HepG2 (cell line): Measurements from ENCODE around the gene HEPHL1. TPM values are rescaled to one million over a fixed set of nuclear protein-coding genes. Genes with fewer than 3 reads are reported as not detected.

Source experiments
- ATAC-seq: fragments of 200-7000 bp; cut with Tn5 transposase; 3 replicates; pipeline ENCODE4 v1.9.1; 2020; ENCODE audit warnings: mild to moderate bottlenecking, moderate library complexity
- BruUV-seq: library from RNA; stranded (reverse); fragments of 400-500 nt; replicated peaks from 2 replicates; lab custom pipeline; 2021; lab: Mats Ljungman, UMichigan
- CTCF ChIA-PET: fragments of 300-600 bp; formaldehyde crosslinking; extraction: SDS; loops from one replicate; lab custom pipeline; 2021; ENCODE audit warnings: low total read pairs, inconsistent platforms, low intra/inter-chr PET ratio; lab: Yijun Ruan, JAX
- POLR2A ChIA-PET: fragments of 350-600 bp; sonication (Branson Sonifier 250); formaldehyde crosslinking; loops from one replicate; lab custom pipeline; 2020; ENCODE audit warnings: antibody characterized with exemption, inconsistent platforms; lab: Yijun Ruan, JAX
- DNase-seq: peaks from one replicate; pipeline ENCODE4 v3.0.0-alpha.2; 2015; ENCODE audit warnings: low spot score
- FAIRE-seq: peaks from 3 replicates; lab custom pipeline; 2011; peaks lifted over from hg19 to GRCh38; lab: Jason Lieb, UNC
- H2AFZ ChIP-seq: one replicate; pipeline ENCODE4 v1.6.1; 2011; ENCODE audit warnings: low read length, inconsistent platforms
- H3K27ac ChIP-seq: fragments of 300-600 bp; 3 replicates; pipeline ENCODE4 v1.8.0; 2011; ENCODE audit warnings: mixed run types, mild to moderate bottlenecking, mixed read lengths, low read length, inconsistent platforms; ENCODE audit not compliant: insufficient read depth; ENCODE audit errors: extremely low read length
- H3K27me3 ChIP-seq, 2 experiments: fragments of 200-600 bp in 1 of 2; 2 replicates in 1 of 2; 3 replicates in 1 of 2; pipeline versions ENCODE4 v1.6.0 to v1.8.0; 2011; ENCODE audit warnings: low read length in 2 of 2, mild to moderate bottlenecking in 2 of 2, moderate library complexity in 2 of 2, inconsistent platforms in 1 of 2; ENCODE audit not compliant: insufficient read depth in 2 of 2, control insufficient read depth in 1 of 2
- H3K36me3 ChIP-seq, 2 experiments: fragments of 200-600 bp in 1 of 2; replicated peaks in 1 of 2; 2 replicates in 1 of 2; 3 replicates in 1 of 2; pipeline versions ENCODE4 v1.5.1 to v1.8.0; 2011; ENCODE audit warnings: low read length in 2 of 2, inconsistent platforms in 1 of 2; ENCODE audit not compliant: insufficient read depth in 2 of 2, control insufficient read depth in 1 of 2
- H3K4me1 ChIP-seq: 2 replicates; pipeline ENCODE4 v1.5.1; 2012; ENCODE audit warnings: low read length, inconsistent platforms; ENCODE audit not compliant: insufficient read depth
- H3K4me2 ChIP-seq: 2 replicates; pipeline ENCODE4 v1.6.0; 2011; ENCODE audit warnings: low read depth, low read length, inconsistent platforms
- H3K4me3 ChIP-seq, 3 experiments: fragments of 200-600 bp in 1 of 3; sonication (generic), shearing (Covaris generic) in 1 of 3; replicated peaks in 1 of 3; 2 replicates each; pipeline ENCODE4 v1.5.1; 2011 to 2016; ENCODE audit warnings: low read length in 3 of 3, inconsistent platforms in 2 of 3, low read depth in 2 of 3, mild to moderate bottlenecking in 2 of 3, control low read depth in 1 of 3, mixed read lengths in 1 of 3; ENCODE audit not compliant: insufficient read depth in 1 of 3
- H3K79me2 ChIP-seq: one replicate; pipeline ENCODE4 v1.6.1; 2011; ENCODE audit warnings: low read length, inconsistent platforms; ENCODE audit not compliant: insufficient read depth
- H3K9ac ChIP-seq: 2 replicates; pipeline ENCODE4 v1.6.0; 2011; ENCODE audit warnings: mild to moderate bottlenecking, low read depth, low read length, inconsistent platforms; ENCODE audit not compliant: insufficient read depth
- H3K9me3 ChIP-seq: 2 replicates; pipeline ENCODE4 v1.5.1; 2012; ENCODE audit warnings: mild to moderate bottlenecking, low read length
- H4K20me1 ChIP-seq: 2 replicates; pipeline ENCODE4 v1.6.0; 2011; ENCODE audit warnings: inconsistent platforms, mild to moderate bottlenecking, low read length, moderate library complexity; ENCODE audit not compliant: insufficient read depth
- ATF2 ChIP-seq: sonication (generic); formaldehyde crosslinking; IDR thresholded peaks from 2 replicates; pipeline ENCODE4 v1.4.0; 2020; ENCODE audit warnings: missing genetic modification reagents
- MATR3 ChIP-seq: sonication (generic); formaldehyde crosslinking; IDR thresholded peaks from 2 replicates; pipeline ENCODE4 v1.4.0; 2020; ENCODE audit warnings: missing genetic modification reagents
- MTA1 ChIP-seq: sonication (generic); formaldehyde crosslinking; IDR thresholded peaks from 2 replicates; pipeline ENCODE4 v1.4.0; 2020; ENCODE audit warnings: missing genetic modification reagents, mild to moderate bottlenecking, borderline replicate concordance
- NCOA5 ChIP-seq: sonication (generic); formaldehyde crosslinking; IDR thresholded peaks from 2 replicates; pipeline ENCODE4 v1.4.0; 2020; ENCODE audit warnings: missing genetic modification reagents
- NFATC3 ChIP-seq: sonication (generic); formaldehyde crosslinking; IDR thresholded peaks from 2 replicates; pipeline ENCODE4 v1.5.1; 2020; ENCODE audit warnings: mild to moderate bottlenecking, missing genetic modification reagents
- RFX5 ChIP-seq: IDR thresholded peaks from 2 replicates; pipeline ENCODE4 v1.6.1; 2011; ENCODE audit warnings: low read depth, low read length, improper control_type of control experiment
- ZBTB21 ChIP-seq: sonication (generic); formaldehyde crosslinking; IDR thresholded peaks from 2 replicates; pipeline ENCODE4 v1.4.0; 2020; ENCODE audit warnings: missing genetic modification reagents
- ZBTB40 ChIP-seq, 2 experiments: fragments of 450-650 bp in 1 of 2; sonication (generic) in 1 of 2; formaldehyde crosslinking in 1 of 2; IDR thresholded peaks; 2 replicates each; pipeline versions ENCODE4 v1.6.1 to v1.8.0; 2016 to 2022; ENCODE audit warnings: antibody characterized with exemption in 1 of 2, mild to moderate bottlenecking in 1 of 2, missing genetic modification reagents in 1 of 2
- ZEB1 ChIP-seq: IDR thresholded peaks from 2 replicates; pipeline ENCODE4 v1.6.1; 2012; ENCODE audit warnings: mild to moderate bottlenecking, low read depth, inconsistent platforms; ENCODE audit not compliant: insufficient replicate concordance
- ZNF292 ChIP-seq: sonication (generic); formaldehyde crosslinking; IDR thresholded peaks from 2 replicates; pipeline ENCODE4 v1.8.1; 2022; ENCODE audit warnings: mild to moderate bottlenecking, low read depth, missing genetic modification reagents, borderline replicate concordance
- WGBS: methylation state at CpG from one replicate; pipeline ENCODE4 v1.1.6; 2017; ENCODE audit warnings: low lambda C conversion rate; 5-methylcytosine and 5-hydroxymethylcytosine counted together
- in situ Hi-C: cut with HindIII; loops from 2 replicates; pipeline ENCODE4 v1.10.0; 2017; ENCODE audit warnings: low pct_unique_long_range_greater_than_20kb; ENCODE audit not compliant: extremely low pct_ligation_motif_present
- intact Hi-C: fragments of 100-400 bp; cut with micrococcal nuclease; formaldehyde crosslinking; loops from one replicate; pipeline ENCODE4 v1.10.0; 2022; ENCODE audit not compliant: unreplicated experiment
- polyA plus RNA-seq, 8 experiments: library from polyadenylated mRNA; depleted of rRNA in 3 of 8; stranded (reverse) in 7 of 8; unstranded in 1 of 8; fragments of >200 nt; fragmentation: Illumina TruSeq in 4 of 8; extraction: Trizol in 4 of 8; gene quantifications; 2 replicates each; pipeline versions ENCODE4 v1.2.1 to v1.2.3, GENCODE V29; 2011 to 2016; ENCODE audit warnings: low read depth in 4 of 8, missing spikeins in 1 of 8, mixed read lengths in 1 of 8; ENCODE audit not compliant: insufficient read depth in 1 of 8
- total RNA-seq, 5 experiments: library from RNA; depleted of rRNA; stranded (reverse); fragments of >200 nt; fragmentation: Illumina TruSeq; extraction: Trizol; gene quantifications; 2 replicates each; pipeline ENCODE4 v1.2.3, GENCODE V29; 2016; ENCODE audit warnings: low read depth in 1 of 5

HEPHL1 gene
- total and polyA plus RNA-seq, 2 of the 13 experiments (the other 11 are each of a cell fraction or from before 2014, with no cell fraction given) = 0.04 to 0.05 TPM

- no peak for TF ChIP-seq ATF2 (CRISPR knock-in tag)
These were observed 28.2 kb downstream of the HEPHL1 start (continued) for GRCh38 chr11:94049351-94049750.

- H3K79me2 ChIP-seq = no peaks in the 10 kb centered on the region
- no TSS peak for BruUV-seq
- CTCF ChIA-PET = no interaction called here
- no peak overlapping the region for H3K9ac ChIP-seq
- no peaks in the 10 kb centered on the region for H3K36me3 ChIP-seq
- no peak overlapping the region for H3K27ac ChIP-seq
- ATAC-seq (no peak), FAIRE-seq (no peak), DNase-seq (no peak)
- no peak overlapping the region for H3K4me2 ChIP-seq
- H3K27me3 ChIP-seq = no peaks in the 10 kb centered on the region
- H2AFZ ChIP-seq = no peak overlapping the region
- H4K20me1 ChIP-seq = no peaks in the 10 kb centered on the region
- in situ Hi-C loops = no loop called here
- TF ChIP-seq ZEB1 (no peak), ZBTB40 (IDR thresholded peaks at IDR 0.05) (no peak), ZBTB40 (CRISPR knock-in tag; IDR thresholded peaks at IDR 0.05) (no peak), NCOA5 (CRISPR knock-in tag) (no peak), NFATC3 (no peak), ZBTB21 (CRISPR knock-in tag) (no peak), MATR3 (CRISPR knock-in tag) (no peak), ZNF292 (no peak), RFX5 (no peak), MTA1 (CRISPR knock-in tag) (no peak)
- no peaks in the 10 kb centered on the region for H3K9me3 ChIP-seq
- H3K4me1 ChIP-seq = no peaks in the 10 kb centered on the region
- intact Hi-C loops = no loop called here
- 33% methylated on average over 1 of the region's 1 CpG for WGBS
- POLR2A ChIA-PET = no interaction called here
- H3K4me3 ChIP-seq = no peak overlapping the region
These were observed 37.5 kb downstream of the HEPHL1 start for GRCh38 chr11:94058630-94059029.
